Activated naive CD4-positive, alpha-beta T cell treated with Interleukin-2 at 50 U/mL for 16 hours (primary cell): ENCODE data around the gene USP24.
"Not testable (repeated sequence)": the region's sequence is repeated elsewhere in the genome, so short reads cannot be mapped to it uniquely, and the experiment has no call there.

Experiments
- DNase-seq: peaks from one replicate; pipeline ENCODE4 v3.0.0-alpha.2; 2020

The USP24 gene

DNA sequence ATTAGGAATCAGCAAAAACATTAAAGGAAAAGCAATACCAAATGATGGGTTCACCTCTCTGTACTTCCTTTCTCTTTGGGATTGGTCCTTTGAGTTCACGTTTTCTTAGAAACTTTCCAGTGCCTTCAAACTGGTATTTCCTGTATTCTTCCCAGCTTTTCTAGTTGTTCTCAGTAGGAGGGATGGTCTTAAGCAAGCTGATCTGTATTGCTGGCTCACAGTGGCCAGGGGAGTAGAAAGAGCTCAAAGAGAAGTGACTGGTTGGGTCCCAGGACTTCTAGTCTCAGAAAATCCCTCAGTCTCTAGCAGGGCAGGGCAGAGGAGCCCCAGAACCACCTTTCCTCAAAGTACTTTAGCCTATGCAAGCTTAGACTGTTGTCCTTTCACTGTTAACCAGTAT is 10.1 kb upstream of the USP24 start:
- DNase-seq, result no peak

DNA sequence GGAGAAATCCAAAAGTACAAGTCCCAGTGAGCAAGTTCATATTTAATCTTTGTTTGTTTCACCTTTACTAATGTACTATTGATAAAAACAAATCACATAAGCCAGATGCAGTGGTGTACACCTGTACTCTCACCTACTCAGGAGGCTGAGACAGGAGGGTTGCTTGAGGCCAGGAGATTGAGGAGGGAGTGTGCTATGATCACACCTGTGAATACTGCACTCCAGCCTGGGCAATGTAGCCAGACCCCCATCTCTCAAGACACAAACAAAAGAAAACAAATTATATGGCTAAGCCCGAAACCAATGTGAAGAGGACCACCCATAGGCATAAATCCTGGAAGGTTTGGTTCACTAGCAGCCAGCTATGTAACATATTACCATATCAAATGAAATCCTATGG is 9.6 kb upstream of the USP24 start:
- DNase-seq, result no peak

DNA sequence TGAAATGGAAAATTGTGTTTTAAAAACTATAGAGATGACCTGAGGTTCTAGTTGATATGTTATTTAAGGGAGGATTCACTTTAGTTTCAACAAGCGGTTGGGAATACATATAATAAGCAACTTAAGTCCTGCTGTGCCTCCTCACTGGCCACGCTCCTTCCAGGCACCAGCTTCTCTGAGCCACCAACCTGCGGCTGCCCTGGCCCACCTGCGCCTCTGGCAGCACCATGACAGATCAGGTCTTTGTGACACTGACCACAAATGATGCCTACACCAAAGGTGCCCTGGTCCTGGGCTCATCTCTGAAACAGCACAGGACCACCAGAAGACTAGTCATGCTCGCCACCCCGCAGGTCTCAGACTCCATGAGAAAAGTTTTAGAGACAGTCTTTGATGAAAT is 7.0 kb upstream of the USP24 start:
- DNase-seq, result no peak

DNA sequence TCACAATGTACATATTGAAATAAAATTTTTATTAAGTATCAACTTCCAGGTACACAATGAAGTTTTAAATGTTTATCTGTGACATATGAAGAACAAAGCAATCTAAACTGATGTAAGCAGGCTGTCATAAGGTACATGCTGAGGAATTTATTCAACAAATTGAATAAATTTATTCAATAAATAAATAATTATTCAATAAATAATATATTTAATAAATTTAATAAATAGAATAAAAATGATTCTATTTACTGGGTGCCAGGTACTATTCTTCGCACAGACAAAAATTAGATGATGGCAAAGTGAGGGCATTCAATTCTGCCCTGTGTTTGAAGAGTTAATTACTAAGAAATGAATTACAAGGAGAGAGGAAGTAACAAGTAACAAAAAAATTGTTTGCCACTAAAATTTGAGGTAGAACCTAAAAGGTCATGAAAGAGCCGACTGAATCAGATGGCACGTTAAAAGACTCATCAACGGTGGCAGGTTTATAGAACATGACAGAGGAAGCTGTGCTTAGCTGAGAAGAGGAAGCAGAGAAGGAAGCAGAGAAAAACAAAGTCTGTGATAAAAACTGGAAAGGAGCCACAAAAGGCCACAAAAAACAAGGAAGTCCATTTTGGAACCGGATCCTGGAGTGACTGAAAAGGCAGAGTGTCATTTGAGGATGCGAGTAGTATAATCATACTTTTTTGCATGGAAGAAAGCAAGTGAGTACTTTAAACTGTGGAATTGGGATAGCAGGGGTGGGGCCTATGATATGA is 2.2 kb upstream of the USP24 start:
- no peak for DNase-seq

DNA sequence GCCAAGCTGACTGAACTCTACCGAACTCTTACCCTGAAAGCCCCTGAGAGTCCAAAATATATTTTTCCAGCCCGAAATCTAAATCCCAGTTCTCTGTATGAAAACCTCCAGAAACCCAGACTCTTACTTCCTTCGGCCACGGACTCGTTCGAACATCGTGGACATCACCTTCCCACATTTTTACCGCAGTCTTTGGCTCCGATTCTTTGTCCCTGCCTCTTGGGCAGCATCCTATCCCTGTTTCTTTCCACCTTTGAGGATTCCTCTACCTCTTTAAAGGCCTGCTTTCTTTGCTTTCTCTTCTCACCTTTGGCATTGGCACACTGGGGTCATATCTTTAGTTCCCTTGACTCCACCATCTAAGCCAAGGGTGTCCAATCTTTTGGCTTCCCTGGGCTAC is 932 bp upstream of the USP24 start:
- DNase-seq, result no peak

DNA sequence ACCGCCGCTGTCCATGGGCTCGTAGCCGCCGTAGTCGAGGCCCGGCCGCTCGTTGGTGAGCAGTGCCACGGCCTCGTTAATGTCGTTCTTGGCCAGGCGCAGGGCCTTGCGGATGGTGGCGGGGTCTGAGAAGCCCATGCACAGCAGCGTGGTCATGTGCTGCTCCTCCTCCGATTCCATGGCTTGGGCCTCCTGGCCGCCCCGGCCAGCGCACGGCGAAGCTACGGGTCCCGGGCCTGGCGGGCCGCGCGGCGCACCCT is 300 bp downstream of the USP24 start:
- DNase-seq, result no peak

DNA sequence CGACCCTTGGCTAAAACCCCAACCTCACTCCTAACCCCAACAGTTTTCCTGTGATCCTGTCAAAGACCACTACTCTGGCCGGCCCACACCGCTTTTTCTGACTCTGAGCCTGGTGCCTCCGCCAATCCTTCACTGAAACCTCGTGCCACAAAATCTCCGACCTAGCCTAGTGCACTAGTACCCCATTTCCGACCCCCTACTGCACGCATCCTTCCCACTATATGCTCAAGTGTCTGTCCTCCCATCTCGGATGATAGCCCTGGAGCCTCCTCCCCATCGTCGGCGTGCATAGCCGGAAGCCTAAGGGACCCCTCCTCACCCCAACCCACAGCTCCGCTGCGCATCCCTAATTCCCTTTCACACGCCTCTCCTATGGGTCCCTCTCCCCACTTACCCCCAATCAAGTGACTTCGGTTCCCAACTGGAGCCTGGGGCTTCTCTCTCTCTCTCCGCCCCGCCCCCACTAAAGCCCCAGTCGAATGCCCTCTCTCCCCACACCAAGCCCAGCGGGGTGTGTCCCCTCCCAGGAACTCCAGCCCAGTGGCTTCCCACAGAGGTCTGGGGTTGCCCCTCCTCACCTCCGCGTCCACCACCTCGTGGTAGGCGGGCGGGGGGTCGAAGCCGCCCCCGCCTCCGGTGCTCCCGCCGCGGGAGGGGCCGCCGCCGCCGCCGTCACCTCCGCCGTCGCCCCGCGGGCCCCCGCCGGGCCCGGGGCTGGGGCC is 791 bp downstream of the USP24 start:
- peak; percentile 44 for DNase-seq

DNA sequence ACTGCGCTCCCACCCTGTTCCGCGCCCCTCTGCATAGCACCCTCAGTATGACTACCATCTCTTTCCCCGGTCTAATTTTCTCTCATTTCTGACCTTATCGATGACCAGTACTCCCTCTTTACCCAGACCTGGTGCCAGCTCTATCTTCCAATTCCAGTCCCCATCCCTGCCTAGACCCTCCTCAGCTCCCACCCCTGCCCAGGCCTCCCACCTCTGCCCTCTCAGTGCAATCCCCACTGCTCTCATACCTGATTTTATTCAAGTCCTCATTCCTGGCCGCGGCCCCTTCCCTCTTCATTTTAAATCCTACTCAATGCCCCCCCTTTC is 1.3 kb downstream of the USP24 start:
- DNase-seq, result peak; percentile 31

DNA sequence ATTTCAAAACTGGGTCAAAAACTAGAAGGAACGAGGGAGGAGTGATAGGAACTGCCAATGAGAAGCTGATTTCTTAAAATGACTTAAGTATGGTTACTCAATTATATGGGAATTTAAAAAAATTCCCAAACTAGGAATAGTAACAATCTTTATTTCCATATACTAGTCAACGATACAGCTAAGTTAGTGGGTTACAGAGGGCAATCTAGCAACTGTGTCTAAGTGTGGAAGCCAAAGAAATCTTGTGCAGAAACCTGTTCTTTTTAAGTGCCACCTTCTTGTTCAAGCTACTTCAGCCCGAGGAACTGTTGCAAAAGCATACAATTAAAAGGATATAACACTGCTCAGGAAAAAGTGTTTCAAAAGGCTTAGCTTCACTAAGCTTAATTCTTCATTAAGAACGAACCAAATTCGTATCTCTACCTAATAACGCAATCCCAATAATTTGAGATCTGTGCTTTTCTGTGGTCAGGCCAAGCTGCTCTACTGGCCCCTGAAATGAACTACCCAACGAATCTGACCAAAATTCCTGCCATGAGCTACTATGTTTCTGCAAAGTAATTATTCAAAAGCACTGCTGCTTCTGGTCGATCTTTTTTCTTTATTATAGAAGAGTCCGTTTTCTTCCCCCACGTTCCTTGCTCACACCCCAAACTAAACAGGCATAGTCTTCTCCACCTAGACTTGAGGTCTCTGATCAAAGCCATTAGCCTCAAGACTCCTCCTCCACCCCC is 1.8 kb downstream of the USP24 start:
- no peak for DNase-seq

DNA sequence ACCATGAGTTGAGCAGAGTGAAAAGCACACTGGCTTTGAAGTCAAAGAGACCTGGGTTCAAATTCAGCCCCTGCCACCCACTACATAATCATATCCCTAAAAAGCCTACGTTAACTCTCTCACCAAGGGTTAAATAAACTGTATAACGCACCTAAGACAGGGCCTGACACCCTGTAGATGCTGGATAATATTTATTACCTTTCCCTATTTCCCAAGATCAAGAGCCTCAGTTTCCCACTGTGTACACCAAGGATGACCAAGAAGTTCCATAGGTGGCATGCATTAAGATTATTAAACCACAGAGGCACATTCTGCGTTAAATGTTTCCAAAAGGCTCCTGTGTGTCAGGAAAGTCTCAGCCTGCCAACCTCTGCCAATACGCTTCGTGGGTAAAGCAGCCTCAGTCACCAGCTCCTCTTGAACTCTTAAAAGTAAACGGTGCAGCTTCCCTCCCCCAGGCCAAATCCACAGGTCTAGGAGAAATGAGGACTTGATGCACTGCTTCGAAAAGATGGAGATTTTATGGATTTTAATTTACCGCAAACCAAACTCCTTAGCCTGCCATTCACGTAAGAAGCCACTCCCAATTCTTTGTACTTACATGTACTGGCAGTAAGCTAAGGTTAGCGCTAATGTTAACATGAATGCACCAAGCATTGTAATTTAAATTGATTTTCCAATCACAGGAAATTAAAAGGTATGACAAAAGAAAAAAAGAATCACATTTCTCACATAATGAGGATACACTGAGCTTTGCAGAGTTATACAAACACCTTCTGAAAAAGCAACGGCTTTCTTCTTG is 2.6 kb downstream of the USP24 start:
- DNase-seq, result no peak

DNA sequence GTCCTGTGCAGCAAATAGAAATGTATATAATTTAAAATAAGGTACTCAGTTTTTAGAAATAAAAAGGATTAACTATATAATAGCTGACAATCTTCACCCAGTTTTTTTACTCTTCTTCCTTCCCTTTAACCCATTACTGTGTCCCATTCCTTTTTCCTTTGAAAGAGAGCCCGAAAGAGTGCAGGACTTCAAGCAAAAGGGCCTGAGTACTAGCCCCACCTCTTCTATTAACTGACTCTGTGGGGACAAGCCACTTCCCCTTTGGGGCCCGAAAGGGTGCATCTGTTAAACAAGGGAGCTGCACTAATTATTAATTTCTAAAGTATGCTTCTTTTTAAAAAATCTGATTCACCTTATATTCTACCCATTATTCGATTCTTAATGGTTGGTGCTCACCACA is 3.3 kb downstream of the USP24 start:
- DNase-seq, result no peak

DNA sequence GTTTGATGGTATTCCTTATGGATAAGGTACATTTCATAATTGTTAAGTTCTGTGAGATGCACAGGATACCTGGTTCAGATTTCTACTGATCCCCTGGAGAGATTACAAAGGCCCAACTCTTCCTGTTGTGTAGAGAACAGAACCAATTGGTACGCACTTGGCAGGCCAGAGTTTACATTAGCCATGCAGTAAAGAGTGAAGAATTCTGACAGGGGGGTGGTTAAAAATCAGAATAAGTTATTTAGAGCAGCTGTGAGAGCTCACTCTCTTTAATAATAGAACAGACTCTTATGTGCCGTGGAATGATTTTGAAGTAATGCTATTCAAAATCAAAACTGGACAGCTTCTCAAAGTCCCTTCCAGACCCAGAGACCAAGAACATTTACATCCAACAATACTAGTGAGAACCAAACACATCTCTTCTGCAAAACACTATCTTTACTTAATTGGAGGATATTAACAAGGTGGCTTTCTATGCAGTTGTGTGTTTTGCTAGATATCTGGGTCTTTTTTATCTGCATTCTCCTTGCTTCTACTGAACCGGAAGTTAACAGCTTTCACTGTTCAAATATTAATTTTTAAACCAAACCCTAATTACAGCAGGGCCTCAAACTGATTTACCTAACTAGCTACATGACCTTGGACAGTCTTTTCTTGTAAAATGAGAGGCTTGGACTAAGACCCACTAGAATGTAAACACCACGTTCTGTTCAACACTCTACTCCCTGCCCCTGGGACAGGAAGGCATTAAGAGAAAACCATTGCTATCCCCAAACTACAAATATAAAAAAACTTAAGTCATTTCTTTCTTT is 4.0 kb downstream of the USP24 start:
- DNase-seq, result no peak

DNA sequence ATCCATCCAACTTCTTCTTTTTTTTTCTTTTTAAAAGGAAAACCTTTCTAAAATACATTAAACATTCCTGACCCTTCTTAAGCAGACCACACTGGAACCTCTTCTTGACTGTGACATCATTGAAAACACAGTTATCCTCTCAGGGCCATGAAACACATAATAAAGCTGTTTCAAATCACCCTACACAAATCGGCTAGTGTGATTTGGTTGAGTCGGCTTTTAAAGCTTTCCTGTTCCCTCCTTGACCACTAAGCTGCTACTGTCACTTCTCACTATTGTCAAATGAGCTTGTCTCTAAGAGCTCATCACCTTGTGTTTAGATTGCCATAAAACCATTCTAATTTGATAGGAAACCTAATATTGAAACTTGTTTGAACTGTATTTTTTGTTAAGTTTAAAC is 5.9 kb downstream of the USP24 start:
- no peak for DNase-seq

DNA sequence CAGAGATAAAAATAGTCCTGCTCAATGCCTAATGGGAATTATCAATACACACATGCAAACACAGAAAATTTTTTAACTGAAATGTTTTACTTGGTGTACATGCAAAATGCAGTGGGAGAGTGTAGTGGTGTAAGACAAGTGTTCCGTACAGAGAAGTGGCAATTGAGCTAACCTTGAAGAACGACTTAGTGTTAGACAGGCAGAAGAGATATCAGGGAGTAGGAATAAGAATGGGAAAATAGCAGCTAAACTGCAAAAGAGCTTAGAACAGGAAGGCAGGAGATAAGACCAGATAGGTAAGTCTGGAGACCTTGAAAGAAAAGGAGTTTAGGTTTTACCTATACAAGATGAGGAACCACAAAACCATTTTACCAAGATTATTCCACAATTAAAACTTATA is 9.0 kb downstream of the USP24 start:
- no peak for DNase-seq

DNA sequence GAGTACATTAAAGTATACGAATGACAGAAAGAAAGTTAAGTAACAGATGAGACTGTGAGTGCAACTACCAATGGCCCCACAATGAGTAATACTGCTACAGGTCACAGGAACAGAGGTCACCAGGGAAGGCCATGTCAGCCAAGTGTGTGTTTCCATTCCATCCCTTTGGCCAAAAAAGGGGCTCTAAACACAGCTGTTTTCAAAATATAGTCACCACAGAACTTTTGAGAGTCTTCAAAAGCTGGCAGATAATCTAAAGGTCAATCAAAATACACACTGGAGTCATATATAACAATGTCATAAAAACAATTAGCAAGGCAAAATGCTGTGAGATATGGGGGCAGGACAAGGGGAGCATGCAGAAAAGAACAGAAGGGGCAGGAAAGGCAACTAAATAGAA is 10.2 kb downstream of the USP24 start:
- DNase-seq, result no peak

DNA sequence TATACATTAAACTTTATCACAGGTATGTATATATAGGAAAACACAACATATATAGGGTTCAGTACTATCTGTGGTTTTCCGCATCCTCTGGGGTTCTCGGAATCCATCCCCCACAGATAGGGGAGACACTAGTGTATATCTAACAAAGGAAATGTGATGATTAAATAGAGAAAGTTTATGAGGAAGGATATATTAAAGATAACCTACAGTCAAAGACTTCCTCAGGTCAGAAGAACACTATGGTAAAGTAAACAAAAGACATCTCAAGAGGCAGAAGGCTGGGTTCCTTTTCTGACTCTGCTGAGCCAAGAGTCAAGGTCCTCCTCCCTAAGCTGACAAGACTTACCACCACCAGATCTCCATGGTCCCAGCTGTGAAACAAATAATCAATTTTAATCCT is 12.1 kb downstream of the USP24 start:
- DNase-seq, result no peak

DNA sequence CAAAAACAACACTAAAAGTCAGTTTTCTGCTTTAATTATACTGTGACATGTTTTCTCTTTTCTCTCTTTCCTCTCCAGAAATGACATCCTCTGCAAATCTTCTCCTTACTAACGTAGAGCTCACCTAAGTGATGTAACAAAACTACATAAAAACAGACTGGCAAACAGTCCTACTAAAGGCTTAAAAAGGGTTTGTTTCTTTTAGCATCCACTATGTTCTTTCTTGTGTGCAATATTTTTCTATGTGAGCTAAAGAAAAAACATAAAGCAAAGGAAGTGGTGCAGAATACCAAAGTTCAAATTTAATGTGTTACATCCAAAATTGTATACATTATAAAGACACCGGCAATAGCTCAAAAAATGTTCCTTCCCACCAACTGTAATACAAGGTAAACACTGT is 14.5 kb downstream of the USP24 start:
- DNase-seq, result no peak

DNA sequence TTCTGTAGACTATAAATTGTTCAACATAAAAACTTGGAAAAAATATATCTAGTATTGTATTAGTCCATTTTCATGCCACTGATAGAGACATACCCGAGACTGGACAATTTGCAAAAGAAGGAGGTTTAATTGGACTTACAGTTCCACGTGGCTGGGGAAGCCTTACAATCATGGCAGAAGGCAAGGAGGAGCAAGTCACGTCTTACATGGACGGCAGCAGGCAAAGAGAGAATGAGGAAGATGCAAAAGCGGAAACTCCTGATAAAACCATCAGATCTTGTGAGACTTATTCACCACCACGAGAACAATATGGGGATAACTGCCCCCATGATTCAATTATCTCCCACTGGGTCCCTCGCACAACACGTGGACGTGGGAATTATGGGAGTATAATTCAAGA is 15.4 kb downstream of the USP24 start:
- DNase-seq, result not testable (repeated sequence)

DNA sequence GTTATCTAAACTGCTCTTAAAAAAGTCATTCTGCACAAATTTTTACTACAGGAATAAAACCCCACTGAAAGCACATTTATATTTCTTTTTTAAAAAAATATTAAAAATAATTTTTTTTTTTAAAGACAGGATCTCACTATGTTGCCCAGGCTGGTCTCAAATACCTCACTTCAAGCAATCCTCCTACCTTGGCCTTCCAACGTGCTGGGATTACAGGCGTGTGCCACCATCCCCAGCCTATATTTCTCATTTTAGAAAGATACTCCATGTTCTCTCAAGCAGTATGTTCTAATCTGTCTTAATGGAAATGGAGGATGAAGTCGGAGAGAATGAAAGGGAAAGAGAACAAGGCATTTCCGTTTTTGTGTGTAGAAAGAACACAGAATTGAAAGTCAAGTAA is 17.1 kb downstream of the USP24 start:
- DNase-seq, result no peak

DNA sequence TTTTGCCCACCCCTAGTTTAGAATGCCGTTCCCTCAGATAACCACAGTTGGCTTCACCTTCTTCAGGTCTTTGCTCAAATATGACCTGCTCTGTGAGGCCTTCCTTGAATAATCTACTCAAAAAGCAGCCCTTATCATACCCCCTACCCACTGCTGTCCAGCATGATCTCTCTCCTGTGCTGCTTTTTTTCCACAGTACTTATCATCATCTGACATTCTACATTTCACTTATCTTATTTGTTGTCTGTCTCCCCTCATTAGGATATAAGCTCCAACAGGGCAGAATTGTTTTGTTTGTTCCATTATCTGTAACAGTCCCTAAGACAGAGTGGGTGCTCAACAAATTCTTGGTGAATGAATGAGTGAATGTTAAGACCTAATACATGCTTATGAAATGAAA is 18.1 kb downstream of the USP24 start:
- DNase-seq, result no peak

DNA sequence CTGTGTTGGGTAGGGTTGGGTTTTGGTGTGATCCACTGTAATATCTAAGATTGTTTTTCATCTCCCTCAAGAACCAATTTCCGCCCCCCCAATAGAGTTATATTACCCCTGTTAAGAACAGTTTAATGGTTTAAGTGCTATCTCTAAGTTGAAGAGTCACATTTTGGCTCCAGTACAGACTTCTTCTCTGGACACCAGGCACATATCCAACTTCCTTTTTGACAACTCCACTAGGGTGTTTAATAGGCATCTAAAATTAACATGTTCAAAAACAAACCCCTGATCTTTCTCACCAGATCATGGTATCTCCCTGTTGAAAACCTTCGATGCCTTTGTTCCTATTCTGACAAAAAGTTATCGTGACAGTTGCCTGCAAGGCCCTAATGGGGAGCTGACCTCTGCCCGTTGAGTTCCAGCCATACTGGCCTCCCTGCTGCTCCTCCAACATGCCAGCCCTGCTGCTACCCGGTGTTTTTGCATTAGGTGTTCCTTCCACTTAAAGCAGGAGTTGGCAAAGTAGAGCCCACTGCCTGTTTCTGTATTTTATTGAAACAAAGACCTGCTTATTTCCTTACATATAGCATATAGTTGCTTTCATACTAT is 18.6 kb downstream of the USP24 start:
- no peak for DNase-seq

DNA sequence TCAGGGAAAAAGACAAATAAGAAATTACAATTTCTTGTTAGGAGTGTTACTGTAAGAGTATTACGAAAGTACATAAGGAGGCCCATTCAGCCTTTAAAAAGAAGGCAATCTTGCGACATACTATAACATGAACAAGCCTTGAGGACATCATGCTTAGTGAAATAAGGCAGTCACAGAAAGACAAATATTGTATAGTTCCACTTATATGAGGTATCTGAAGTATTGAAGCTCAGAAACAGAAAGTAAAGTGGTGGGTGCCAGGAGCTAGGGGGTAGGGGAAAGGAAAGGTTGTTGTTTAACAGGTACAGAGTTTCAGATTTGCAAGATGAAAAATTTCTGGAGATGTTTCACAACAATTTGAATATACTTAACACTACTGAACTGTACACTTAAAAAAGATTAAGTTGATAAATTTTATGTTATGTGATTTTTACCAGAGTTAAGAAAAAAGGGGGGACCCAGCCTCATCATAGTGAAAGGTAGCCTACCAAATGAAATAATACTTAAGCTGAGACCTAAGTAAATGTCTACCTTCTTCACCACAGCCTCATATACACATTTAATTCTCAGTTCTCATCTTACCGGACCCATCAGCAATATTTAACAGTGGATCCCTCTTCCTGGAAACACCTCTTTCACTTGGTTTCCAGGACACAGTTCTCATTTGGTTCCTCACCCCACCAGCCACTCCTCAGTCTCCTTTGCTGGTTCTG is 19.5 kb downstream of the USP24 start:
- DNase-seq, result no peak
